ENCODE measurements around the gene MDM2.

DNA sequence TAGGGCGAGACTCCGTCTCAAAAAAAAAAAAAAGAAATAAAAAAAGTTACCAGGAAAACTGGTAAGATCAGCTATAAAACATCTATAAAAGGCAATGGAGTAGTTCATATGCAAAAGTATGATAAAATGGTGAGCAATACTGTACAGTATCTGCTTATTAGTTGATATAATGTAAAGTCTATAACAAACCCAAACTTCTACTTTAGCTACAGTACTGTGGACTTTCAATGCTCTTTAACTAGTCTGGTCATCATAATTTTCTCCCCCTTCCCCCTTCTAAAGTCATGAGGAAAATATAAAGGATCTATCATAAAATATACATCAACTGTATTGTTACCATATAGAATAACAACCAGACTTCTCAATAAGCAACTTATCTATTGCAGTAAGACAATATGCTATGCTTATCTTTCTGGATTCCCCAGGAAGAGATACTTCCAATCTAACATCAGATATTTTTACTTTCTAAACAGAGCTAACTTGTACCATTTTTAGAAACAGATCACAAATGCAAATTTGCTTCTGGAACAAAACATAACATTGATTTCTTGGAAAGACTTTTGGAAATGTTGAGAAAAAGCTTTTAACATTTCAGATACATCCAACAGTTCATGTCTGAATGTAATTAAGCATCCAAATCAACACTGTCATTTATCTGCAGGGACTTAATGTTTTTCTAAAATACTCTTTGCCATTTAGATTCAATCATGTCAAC, 43.8 kb downstream of the MDM2 start:
- TF ChIP-seq EZH2phosphoT487 (IDR thresholded peaks at IDR 0.05; ENCODE audit: borderline replicate concordance, low read length) (no peak), EZH2 (IDR thresholded peaks at IDR 0.05; ENCODE audit: low read length, unreplicated experiment) (no peak)
- TF ChIP-seq, protein P1, sequence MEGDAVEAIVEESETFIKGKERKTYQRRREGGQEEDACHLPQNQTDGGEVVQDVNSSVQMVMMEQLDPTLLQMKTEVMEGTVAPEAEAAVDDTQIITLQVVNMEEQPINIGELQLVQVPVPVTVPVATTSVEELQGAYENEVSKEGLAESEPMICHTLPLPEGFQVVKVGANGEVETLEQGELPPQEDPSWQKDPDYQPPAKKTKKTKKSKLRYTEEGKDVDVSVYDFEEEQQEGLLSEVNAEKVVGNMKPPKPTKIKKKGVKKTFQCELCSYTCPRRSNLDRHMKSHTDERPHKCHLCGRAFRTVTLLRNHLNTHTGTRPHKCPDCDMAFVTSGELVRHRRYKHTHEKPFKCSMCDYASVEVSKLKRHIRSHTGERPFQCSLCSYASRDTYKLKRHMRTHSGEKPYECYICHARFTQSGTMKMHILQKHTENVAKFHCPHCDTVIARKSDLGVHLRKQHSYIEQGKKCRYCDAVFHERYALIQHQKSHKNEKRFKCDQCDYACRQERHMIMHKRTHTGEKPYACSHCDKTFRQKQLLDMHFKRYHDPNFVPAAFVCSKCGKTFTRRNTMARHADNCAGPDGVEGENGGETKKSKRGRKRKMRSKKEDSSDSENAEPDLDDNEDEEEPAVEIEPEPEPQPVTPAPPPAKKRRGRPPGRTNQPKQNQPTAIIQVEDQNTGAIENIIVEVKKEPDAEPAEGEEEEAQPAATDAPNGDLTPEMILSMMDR (conservative IDR thresholded peaks at IDR 0.05; ENCODE audit: low read depth, low read length) = no peak

Data from PC-3 (cell line).